ENCODE measurements around the gene SLC25A47. TPM values are rescaled to one million over a fixed set of nuclear protein-coding genes. Genes with fewer than 3 reads are reported as not detected.
"Not testable (repeated sequence)": the region's sequence is repeated elsewhere in the genome, so short reads cannot be mapped to it uniquely, and the experiment has no call there.

SLC25A47 gene
- total RNA-seq, 1 donor from 2014 or later: not detected

- Mint-ChIP-seq H3K27me3 (ENCODE audit: unreplicated experiment) (no peaks in the 10 kb centered on the region), H3K36me3 (ENCODE audit: unreplicated experiment) (peaks cover 5% of the 10 kb centered on the region), H3K9me3 (ENCODE audit: unreplicated experiment) (no peaks in the 10 kb centered on the region), H3K27ac (ENCODE audit: unreplicated experiment) (peak overlapping the region; percentile 72), H3K4me1 (ENCODE audit: unreplicated experiment) (peaks cover 38% of the 10 kb centered on the region), H3K4me3 (ENCODE audit: unreplicated experiment) (no peak overlapping the region)
- TF ChIP-seq, protein P1, sequence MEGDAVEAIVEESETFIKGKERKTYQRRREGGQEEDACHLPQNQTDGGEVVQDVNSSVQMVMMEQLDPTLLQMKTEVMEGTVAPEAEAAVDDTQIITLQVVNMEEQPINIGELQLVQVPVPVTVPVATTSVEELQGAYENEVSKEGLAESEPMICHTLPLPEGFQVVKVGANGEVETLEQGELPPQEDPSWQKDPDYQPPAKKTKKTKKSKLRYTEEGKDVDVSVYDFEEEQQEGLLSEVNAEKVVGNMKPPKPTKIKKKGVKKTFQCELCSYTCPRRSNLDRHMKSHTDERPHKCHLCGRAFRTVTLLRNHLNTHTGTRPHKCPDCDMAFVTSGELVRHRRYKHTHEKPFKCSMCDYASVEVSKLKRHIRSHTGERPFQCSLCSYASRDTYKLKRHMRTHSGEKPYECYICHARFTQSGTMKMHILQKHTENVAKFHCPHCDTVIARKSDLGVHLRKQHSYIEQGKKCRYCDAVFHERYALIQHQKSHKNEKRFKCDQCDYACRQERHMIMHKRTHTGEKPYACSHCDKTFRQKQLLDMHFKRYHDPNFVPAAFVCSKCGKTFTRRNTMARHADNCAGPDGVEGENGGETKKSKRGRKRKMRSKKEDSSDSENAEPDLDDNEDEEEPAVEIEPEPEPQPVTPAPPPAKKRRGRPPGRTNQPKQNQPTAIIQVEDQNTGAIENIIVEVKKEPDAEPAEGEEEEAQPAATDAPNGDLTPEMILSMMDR (IDR thresholded peaks at IDR 0.05): no peak
- DNase-seq (ENCODE audit: extremely low spot score, unreplicated experiment): no peak
Observed at GRCh38 chr14:100279563-100279962, 43.6 kb upstream of the SLC25A47 start.

- H3K4me3 Mint-ChIP-seq (ENCODE audit: unreplicated experiment): no peak overlapping the region
- H3K27me3 Mint-ChIP-seq (ENCODE audit: unreplicated experiment): no peaks in the 10 kb centered on the region
- peaks cover 42% of the 10 kb centered on the region for H3K4me1 Mint-ChIP-seq (ENCODE audit: unreplicated experiment)
- TF ChIP-seq, protein P1 (IDR thresholded peaks at IDR 0.05): no peak
- DNase-seq (ENCODE audit: extremely low spot score, unreplicated experiment): no peak
- no peaks in the 10 kb centered on the region for H3K9me3 Mint-ChIP-seq (ENCODE audit: unreplicated experiment)
- H3K36me3 Mint-ChIP-seq (ENCODE audit: unreplicated experiment): peaks cover 5% of the 10 kb centered on the region
- H3K27ac Mint-ChIP-seq (ENCODE audit: unreplicated experiment): no peak overlapping the region
Observed at GRCh38 chr14:100281286-100282082, 41.7 kb upstream of the SLC25A47 start.

DNA sequence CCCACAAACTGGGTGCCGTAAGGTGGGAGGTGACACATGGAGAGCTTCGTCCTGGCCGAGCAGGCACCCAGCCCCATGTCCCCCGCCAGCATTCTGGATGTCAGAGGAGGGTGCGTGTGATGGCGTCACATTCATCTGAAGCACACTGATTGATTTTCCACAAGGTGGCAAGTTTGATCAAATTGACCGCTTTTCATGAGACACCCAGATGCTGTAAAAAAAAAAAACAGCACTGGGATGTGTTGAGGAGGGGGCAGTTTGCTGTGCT is 41.1 kb upstream of the SLC25A47 start:
- H3K4me1 Mint-ChIP-seq (ENCODE audit: unreplicated experiment): peaks cover 42% of the 10 kb centered on the region
- peaks cover 5% of the 10 kb centered on the region for H3K36me3 Mint-ChIP-seq (ENCODE audit: unreplicated experiment)
- no peak for DNase-seq (ENCODE audit: extremely low spot score, unreplicated experiment)
- no peaks in the 10 kb centered on the region for H3K27me3 Mint-ChIP-seq (ENCODE audit: unreplicated experiment)
- no peak overlapping the region for H3K4me3 Mint-ChIP-seq (ENCODE audit: unreplicated experiment)
- no peak overlapping the region for H3K27ac Mint-ChIP-seq (ENCODE audit: unreplicated experiment)
- H3K9me3 Mint-ChIP-seq (ENCODE audit: unreplicated experiment): no peaks in the 10 kb centered on the region
- TF ChIP-seq, protein P1 (IDR thresholded peaks at IDR 0.05): no peak

DNA sequence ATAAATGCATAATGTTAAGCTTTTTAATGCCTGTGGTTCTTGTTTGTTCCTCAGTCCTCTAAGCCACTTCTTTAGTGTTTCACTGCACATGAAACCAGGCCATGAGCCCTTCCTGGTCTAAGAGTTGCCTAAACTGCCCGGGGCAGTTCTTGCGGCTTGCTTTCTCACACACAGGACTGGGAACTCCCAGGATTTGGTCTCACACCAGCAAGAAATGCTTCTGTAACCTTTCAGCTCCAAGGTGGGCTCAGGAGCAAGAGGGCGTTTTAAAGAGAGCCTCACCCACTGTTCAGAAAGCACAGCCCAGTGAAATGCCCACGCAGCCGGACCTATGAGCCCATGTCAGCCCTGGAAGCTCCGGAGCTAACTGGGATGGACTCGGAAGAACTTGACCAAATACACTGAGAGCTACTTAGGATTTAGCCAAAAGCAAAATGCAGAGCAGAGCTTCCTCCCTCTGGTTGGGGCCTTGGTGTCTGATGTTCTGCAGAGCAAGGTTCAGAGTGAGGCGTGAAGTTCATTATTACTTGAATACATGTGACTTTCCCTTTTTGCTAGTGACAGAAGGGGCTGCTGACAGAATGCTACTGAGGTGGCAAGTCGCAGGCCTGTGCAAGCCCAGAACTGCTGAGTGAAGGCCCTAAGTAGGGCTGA is 40.2 kb upstream of the SLC25A47 start:
- peak overlapping the region; percentile 63 for H3K27ac Mint-ChIP-seq (ENCODE audit: unreplicated experiment)
- H3K36me3 Mint-ChIP-seq (ENCODE audit: unreplicated experiment): peaks cover 5% of the 10 kb centered on the region
- H3K27me3 Mint-ChIP-seq (ENCODE audit: unreplicated experiment): no peaks in the 10 kb centered on the region
- no peak for DNase-seq (ENCODE audit: extremely low spot score, unreplicated experiment)
- H3K9me3 Mint-ChIP-seq (ENCODE audit: unreplicated experiment): no peaks in the 10 kb centered on the region
- TF ChIP-seq, protein P1 (IDR thresholded peaks at IDR 0.05): no peak
- no peak overlapping the region for H3K4me3 Mint-ChIP-seq (ENCODE audit: unreplicated experiment)
- H3K4me1 Mint-ChIP-seq (ENCODE audit: unreplicated experiment): peaks cover 45% of the 10 kb centered on the region

GRCh38 chr14:100283436-100283835 is 39.7 kb upstream of the SLC25A47 start:
- Mint-ChIP-seq H3K4me1 (ENCODE audit: unreplicated experiment) (peaks cover 40% of the 10 kb centered on the region), H3K27ac (ENCODE audit: unreplicated experiment) (peak overlapping the region; percentile 63)
- not testable (repeated sequence) for DNase-seq (ENCODE audit: extremely low spot score, unreplicated experiment); H3K27me3 Mint-ChIP-seq (ENCODE audit: unreplicated experiment); H3K9me3 Mint-ChIP-seq (ENCODE audit: unreplicated experiment); H3K4me3 Mint-ChIP-seq (ENCODE audit: unreplicated experiment); H3K36me3 Mint-ChIP-seq (ENCODE audit: unreplicated experiment)

Measured in osteocyte (in vitro differentiated cells).